ENCODE results near the gene PCLO.
"Not testable (repeated sequence)": the region's sequence is repeated elsewhere in the genome, so short reads cannot be mapped to it uniquely, and the experiment has no call there.

The PCLO gene

DNA sequence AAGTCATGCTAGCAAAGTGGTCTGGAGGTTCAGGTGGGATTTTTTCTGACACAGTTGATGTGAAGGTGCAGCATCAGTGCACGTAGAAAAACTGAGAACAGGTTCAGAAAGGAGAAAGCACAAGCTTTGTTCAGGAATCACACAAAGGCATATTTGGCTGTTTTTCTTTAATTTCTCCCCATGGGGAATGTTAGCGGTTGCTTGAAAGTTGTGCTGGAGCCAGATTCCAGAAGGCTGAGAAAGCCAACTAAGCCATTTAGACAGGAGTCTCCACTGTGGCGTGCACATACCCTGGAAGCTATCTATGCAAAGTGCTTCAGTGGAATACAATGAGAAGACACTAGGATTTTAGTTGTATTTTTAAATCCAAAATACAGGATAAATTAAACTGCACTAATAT is 201.4 kb downstream of the PCLO start:
- no peak for DNase-seq

- DNase-seq: no peak
These were observed 203.2 kb downstream of the PCLO start for GRCh38 chr7:82959528-82959927.

DNA sequence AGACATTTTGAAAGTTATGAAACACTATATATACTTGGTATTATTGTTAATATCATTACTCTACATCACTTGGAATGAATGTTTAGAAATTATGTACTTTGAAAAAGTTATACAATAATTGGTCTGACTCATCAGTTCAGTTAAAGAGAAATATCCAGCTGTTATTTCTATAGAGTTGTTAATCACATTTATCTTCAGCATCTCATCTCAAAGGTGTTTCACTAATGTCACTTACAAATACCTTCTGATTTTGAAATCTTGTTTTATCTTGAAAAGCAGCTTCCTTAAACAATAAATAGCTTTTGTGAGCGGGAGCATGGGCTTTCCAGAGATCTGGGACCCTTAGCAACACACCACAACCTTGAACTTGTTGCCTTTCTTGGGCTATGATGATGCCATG is 205.2 kb downstream of the PCLO start:
- DNase-seq: no peak

GRCh38 chr7:82953324-82954027 is 209.2 kb downstream of the PCLO start:
- no peak for DNase-seq

- no peak for DNase-seq
These were observed 212.2 kb downstream of the PCLO start for GRCh38 chr7:82950436-82950835.

DNA sequence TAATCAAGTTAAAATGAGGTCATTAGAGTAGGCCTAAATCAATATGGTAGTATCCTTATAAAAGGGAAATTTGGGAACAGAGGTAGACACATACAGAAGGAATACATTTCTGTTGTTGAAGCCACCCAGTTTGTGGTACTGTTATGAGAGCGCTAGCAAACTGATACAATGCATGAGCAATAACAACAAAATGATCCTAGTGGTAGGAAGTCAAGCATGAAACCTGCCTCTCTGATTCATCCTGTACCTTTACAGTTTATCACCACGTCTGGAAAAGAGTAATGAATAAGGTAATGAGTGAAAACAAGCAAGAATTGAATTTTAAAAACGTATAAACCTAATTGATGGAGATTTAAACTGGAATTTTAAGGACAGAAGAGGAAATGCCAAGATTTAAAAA is 217.2 kb downstream of the PCLO start:
- DNase-seq: no peak

DNA sequence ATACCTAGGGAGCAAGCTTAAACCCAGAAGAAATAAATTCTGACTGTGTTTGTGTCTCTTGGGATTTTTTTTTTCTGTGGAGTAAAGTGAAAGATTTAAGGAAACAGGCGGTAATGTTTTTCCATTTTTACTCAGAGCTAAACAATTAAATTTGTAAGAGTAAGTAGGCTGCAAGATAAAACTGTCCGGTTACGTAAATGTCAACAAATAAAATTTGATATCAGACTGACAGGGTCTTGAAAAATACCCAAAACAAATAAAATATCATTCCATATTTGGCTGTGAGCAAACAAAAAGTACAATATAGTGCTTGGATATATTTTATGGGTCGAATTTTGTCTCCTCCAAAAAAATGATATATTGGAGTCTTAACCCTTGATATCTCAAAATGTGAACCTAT is 217.6 kb downstream of the PCLO start:
- no peak for DNase-seq

DNA sequence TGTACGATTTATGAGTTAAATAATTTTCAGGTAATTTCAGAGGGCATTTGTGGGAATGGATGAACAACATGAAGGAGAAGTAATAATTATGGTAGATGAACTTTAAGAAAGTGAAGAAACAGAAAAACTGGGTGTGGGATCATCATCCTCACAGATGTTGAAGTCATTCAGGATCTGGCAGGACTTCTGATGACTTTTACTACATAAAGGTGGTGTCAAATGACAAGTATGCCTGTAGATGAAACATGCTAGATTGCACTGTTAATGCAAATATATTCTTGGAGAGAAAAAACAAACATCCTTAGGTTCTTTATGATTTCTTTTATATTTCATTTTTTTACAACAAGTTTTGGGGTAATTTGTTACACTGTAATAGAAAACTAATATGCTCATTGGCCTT is 230.2 kb downstream of the PCLO start:
- DNase-seq: no peak

DNA sequence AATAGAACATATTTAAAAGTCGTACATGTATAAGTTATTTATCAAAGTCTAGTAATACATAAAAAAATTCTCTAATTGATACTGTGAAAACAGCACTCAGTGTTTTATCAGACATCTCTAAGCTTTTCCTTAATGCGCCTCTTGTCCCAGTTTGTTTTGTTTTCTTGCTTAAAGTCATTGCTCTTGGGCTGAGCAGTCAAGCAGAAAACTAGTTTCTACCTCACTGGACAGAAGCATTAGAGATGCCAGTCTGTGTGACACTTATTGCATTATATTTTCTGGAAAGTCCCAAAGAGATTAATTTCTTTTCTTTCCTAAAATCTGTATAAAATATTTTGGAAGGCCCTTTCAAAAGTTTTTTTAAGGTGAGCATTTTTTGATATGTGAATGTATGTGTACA is 236.2 kb downstream of the PCLO start:
- DNase-seq: no peak

DNA sequence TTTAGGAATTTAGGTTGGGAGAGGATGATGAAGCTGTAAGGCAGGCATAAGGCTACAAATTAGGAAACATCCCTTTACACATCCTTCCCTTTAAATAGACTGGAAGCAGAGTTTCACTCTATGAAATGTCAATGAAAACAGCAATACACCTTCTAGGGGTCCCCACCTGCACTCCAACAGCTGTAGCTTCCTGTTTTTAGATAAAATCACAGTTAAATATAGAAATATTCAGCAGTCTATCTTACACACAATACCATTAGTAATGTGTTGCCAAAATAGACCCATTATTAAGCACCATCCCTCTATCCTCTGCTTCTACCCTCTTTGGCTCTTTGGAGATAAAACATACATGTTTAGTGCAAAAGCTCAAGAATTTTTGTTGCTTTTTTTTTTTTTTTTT is 237.4 kb downstream of the PCLO start:
- DNase-seq: no peak

DNA sequence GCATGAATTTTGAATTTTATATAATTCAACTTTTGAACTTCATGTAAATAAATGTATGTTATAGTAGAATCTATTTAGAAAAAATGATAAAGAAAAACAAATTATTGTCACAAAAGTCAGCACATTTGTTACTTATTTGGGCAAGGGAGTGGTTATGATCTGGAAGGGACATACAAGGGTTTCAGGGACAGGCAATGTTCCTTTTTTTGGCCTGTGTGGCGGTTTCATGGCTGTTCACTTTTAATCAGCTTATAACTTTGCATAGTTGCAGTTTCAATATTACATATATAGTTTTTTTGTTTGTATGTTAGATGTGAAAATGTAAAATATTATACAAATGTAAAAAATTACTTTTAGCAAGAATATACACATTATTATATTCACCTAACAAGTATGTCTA is 256.2 kb downstream of the PCLO start:
- DNase-seq: no peak

- no peak for DNase-seq
These were observed 257.8 kb downstream of the PCLO start for GRCh38 chr7:82904871-82905270.

GRCh38 chr7:82901098-82901497 is 261.6 kb downstream of the PCLO start:
- not testable (repeated sequence) for DNase-seq

GRCh38 chr7:82897500-82897899 is 265.2 kb downstream of the PCLO start:
- DNase-seq: no peak

GRCh38 chr7:82894341-82894740 is 268.3 kb downstream of the PCLO start:
- DNase-seq: not testable (repeated sequence)

GRCh38 chr7:82886324-82886723 is 276.4 kb downstream of the PCLO start:
- no peak for DNase-seq

DNA sequence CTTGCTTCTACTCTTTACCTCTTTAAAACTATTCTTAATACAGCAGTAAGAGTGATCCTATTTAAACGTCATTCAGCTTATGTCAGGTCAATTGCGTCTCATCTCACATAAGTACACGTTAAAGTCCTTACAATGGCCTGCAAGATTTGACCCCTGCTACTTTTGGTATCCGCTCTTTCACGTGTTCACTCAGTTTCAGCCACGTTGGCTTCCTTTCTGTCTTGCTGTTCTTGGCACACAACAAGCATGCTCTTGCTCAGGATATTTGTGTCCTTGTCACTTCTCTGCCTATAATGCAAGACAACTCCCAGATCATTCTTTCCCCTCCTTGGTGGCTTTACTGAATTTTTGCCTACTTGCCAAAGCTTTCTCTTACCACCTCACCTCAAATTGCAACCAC is 296.8 kb downstream of the PCLO start:
- DNase-seq: no peak

GRCh38 chr7:82859106-82859850 is 303.4 kb downstream of the PCLO start:
- DNase-seq: peak in 1 of 2 experiments; percentile 11

DNA sequence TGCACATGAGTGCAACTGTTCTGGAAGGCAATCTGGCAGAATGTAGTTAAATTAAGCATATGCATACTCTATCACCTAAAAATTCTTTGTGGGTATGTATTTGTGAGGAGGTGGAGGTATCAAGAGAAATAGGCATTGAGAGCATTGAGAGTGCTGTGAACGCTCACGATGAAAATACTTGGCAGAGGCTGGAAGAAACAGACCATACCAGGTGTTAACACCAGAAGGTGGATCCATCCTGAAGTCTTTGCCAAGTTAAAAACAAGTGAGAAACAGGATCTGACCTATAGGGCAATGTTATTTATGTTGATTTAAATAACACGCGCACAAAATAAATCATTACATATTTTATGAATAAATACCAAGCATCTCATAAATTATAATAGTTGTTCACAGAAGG is 311.6 kb downstream of the PCLO start:
- DNase-seq: no peak

DNA sequence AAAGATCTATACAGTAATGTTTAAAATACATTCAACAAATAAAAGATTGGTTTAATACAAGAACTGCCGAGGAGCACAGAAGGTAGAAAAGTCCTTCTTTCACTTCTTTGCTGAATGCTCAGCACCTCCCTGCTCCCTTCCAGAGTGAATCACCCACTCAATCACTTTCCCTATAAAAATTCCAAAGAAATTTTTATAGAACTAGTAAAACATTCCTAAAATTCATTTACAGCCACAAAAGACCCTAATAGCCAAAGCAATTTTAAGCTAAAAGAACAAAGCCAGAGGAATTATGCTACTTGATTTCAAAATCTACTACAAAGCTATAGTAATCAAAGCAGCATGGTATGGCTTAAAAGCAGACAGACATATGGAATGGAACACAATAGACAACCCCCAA is 320.9 kb downstream of the PCLO start:
- no peak for DNase-seq

- no peak for DNase-seq
These were observed 322.6 kb downstream of the PCLO start for GRCh38 chr7:82840061-82840460.

DNA sequence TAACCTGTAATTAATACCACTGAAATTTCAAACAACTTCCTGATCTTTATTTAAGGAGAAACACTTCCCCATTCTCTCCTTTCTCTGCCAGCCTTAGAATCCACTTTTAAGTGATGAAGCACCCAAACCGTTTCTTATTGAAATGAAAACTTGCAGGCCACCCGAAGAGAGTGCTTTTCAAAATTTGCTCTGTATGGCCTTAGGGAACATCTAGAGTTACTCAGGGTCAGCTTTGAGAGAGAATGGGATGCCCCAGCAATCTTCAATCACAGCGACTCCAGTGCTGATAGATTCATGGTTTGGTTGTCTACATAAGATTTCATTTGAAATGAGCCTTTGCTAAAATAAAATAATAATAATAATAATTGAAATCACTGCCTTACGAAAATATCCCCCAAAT is 323.1 kb downstream of the PCLO start:
- no peak for DNase-seq

DNA sequence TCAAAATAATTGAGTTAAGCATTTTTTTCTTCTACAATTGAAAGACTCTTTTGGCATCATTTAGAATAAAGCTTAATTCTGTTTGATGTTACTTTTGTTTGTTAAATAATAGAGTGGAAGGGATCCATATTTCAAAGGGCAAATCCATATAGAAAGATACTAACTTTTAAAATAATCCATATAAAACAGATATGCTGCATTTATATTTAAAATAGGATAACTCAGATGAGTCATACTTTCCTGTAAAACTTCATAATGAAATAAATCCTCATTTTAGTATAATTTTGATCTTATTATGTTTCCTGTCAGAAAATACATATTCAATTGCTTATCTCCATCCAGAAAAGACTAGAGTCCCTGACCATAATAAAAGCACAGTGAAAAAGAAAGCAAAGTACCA is 323.6 kb downstream of the PCLO start:
- DNase-seq: no peak

DNA sequence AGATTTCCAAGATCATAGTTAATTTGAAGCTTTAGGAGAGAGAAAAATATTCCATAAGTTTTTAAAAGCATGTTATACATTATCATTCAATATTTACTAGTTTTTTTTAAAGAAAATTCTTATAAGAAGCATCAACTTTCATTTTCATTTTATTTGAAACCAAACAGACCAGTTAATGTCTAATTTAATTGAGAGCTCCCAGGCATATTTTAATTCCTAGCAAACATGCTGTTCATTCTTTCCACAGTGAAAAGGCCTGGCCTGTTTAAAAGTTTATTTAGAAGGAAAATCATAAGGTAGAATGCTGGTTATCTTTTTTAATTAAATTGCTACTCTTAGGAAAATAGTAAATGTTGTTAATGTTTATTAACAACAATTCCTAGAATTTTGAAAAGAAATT is 324.4 kb downstream of the PCLO start:
- no peak for DNase-seq

DNA sequence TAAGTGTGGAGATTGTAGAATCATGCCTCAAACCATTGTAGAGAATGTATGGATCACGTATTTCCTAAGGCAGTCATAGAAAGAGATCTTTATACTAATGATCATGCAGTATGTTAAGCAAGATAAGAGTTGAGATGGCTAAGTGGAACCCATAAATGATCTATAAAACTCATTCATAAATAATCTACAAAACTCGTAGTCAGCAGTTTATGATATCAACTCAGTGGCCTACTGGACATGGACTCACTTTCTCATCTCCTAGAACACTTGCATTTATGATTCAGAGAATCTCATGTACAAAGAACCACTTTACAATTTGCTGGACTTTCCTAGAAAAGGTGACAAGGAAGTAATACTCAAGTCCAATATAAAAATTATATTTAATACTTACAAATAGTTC is 339.6 kb downstream of the PCLO start:
- no peak for DNase-seq
